G401.6 (cell line): ENCODE results near the gene CCDC33.

Source experiments
- FAIRE-seq: peaks from 2 replicates; lab custom pipeline; 2012; peaks lifted over from hg19 to GRCh38; lab: Jason Lieb, UNC

Gene CCDC33

GRCh38 chr15:74208901-74209559, 27.1 kb upstream of the CCDC33 start:
- no peak for FAIRE-seq

- FAIRE-seq: no peak
These were observed 26.6 kb upstream of the CCDC33 start for GRCh38 chr15:74209560-74209958.

- no peak for FAIRE-seq
These were observed 26.0 kb upstream of the CCDC33 start for GRCh38 chr15:74209997-74210671.

GRCh38 chr15:74210729-74211128, 25.4 kb upstream of the CCDC33 start:
- FAIRE-seq: no peak

GRCh38 chr15:74211656-74212055, 24.5 kb upstream of the CCDC33 start:
- FAIRE-seq: no peak

GRCh38 chr15:74212494-74212893, 23.6 kb upstream of the CCDC33 start:
- no peak for FAIRE-seq

- no peak for FAIRE-seq
These were observed 22.3 kb upstream of the CCDC33 start for GRCh38 chr15:74213858-74214284.

- FAIRE-seq: no peak
These were observed 21.7 kb upstream of the CCDC33 start for GRCh38 chr15:74214324-74215021.

GRCh38 chr15:74215958-74216357, 20.2 kb upstream of the CCDC33 start:
- no peak for FAIRE-seq

- FAIRE-seq: no peak
These were observed 19.2 kb upstream of the CCDC33 start for GRCh38 chr15:74216949-74217348.

GRCh38 chr15:74217907-74218885, 17.9 kb upstream of the CCDC33 start:
- FAIRE-seq: no peak

- FAIRE-seq: no peak
These were observed 15.5 kb upstream of the CCDC33 start for GRCh38 chr15:74220475-74221248.

- FAIRE-seq: no peak
These were observed 14.5 kb upstream of the CCDC33 start for GRCh38 chr15:74221399-74222239.

- no peak for FAIRE-seq
These were observed 13.6 kb upstream of the CCDC33 start for GRCh38 chr15:74222240-74223119.

GRCh38 chr15:74225928-74226327, 10.2 kb upstream of the CCDC33 start:
- FAIRE-seq: no peak

- FAIRE-seq: no peak
These were observed 9.2 kb upstream of the CCDC33 start for GRCh38 chr15:74226761-74227540.

- no peak for FAIRE-seq
These were observed 8.0 kb upstream of the CCDC33 start for GRCh38 chr15:74227968-74228722.

- no peak for FAIRE-seq
These were observed 7.4 kb upstream of the CCDC33 start for GRCh38 chr15:74228723-74229081.
